ENCODE data around the gene YPEL2. TPM values are rescaled to one million over a fixed set of nuclear protein-coding genes. Genes with fewer than 3 reads are reported as not detected.
"Not testable (repeated sequence)": the region's sequence is repeated elsewhere in the genome, so short reads cannot be mapped to it uniquely, and the experiment has no call there.

The YPEL2 gene
- total RNA-seq, 6 experiments from 2014 or later: 2.9 to 8.8 (median 4.6) TPM

DNA sequence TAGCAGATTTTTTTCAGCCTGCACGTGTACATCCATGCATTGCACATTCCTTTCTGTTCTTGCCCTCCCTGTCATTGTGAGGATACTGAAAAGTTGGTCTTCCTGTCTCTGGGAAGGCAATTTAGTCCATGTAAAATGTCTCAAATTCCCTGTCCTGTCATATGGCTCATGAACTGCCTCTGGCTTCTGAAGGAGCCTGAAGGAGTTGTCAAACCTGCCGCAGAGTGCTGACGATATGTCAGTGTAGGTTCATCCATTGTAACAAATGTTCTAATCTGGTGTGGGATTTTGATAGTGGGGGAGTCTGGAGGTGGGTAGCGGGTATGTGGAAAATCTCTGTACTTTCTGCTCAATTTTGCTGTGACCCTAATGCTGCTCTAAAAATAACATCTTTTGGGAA, 59.6 kb downstream of the YPEL2 start:
- Mint-ChIP-seq H3K36me3 (ENCODE audit: low read depth) (peaks cover 8% of the 10 kb centered on the region; the same call in 1 of the 2 replicates), H3K9me3 (no peaks in the 10 kb centered on the region), H3K27ac (no peak overlapping the region), H3K4me1 (ENCODE audit: low read depth) (peaks cover 5% of the 10 kb centered on the region; the same call in 1 of the 2 replicates), H3K27me3 (ENCODE audit: insufficient read depth) (no peaks in the 10 kb centered on the region; the same call in 1 of the 2 replicates), H3K4me3 (no peak overlapping the region)
- DNase-seq: no peak
- TF ChIP-seq, protein P1, sequence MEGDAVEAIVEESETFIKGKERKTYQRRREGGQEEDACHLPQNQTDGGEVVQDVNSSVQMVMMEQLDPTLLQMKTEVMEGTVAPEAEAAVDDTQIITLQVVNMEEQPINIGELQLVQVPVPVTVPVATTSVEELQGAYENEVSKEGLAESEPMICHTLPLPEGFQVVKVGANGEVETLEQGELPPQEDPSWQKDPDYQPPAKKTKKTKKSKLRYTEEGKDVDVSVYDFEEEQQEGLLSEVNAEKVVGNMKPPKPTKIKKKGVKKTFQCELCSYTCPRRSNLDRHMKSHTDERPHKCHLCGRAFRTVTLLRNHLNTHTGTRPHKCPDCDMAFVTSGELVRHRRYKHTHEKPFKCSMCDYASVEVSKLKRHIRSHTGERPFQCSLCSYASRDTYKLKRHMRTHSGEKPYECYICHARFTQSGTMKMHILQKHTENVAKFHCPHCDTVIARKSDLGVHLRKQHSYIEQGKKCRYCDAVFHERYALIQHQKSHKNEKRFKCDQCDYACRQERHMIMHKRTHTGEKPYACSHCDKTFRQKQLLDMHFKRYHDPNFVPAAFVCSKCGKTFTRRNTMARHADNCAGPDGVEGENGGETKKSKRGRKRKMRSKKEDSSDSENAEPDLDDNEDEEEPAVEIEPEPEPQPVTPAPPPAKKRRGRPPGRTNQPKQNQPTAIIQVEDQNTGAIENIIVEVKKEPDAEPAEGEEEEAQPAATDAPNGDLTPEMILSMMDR (IDR thresholded peaks at IDR 0.05): no peak

DNA sequence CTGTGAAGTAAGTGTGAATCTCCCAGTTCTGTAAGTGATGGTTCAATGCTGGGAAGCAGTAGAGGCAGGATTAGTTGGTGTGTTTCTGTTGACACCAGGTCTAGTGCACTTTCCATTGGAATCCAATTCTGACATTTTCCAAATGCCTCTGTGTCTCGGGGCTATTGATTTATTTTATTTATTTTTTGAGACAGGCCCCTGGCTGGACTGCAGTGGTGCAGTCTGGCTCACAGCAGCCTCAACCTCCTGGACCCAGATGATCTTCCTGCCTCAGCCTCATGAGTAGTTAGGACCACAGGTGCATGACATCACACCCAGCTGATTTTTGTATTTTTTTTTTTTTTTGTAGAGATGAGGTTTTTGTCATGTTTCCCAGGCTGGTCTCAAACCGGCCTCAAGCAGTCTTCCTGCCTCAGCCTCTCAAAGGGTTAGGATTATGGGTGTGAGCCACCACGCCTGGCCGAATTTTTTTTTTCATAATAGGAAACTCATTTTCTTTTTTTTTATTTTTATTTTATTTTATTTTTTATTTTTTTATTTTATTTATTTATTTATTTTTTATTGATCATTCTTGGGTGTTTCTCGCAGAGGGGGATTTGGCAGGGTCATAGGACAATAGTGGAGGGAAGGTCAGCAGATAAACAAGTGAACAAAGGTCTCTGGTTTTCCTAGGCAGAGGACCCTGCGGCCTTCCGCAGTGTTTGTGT, 61.7 kb downstream of the YPEL2 start:
- TF ChIP-seq, protein P1 (IDR thresholded peaks at IDR 0.05): no peak
- H3K27me3 Mint-ChIP-seq (ENCODE audit: insufficient read depth): no peaks in the 10 kb centered on the region
- no peaks in the 10 kb centered on the region for H3K9me3 Mint-ChIP-seq
- H3K36me3 Mint-ChIP-seq (ENCODE audit: low read depth): peaks cover 13% of the 10 kb centered on the region
- no peak for DNase-seq
- no peaks in the 10 kb centered on the region; the same call in 1 of the 2 replicates for H3K4me1 Mint-ChIP-seq (ENCODE audit: low read depth)
- H3K4me3 Mint-ChIP-seq: no peak overlapping the region
- no peak overlapping the region for H3K27ac Mint-ChIP-seq

DNA sequence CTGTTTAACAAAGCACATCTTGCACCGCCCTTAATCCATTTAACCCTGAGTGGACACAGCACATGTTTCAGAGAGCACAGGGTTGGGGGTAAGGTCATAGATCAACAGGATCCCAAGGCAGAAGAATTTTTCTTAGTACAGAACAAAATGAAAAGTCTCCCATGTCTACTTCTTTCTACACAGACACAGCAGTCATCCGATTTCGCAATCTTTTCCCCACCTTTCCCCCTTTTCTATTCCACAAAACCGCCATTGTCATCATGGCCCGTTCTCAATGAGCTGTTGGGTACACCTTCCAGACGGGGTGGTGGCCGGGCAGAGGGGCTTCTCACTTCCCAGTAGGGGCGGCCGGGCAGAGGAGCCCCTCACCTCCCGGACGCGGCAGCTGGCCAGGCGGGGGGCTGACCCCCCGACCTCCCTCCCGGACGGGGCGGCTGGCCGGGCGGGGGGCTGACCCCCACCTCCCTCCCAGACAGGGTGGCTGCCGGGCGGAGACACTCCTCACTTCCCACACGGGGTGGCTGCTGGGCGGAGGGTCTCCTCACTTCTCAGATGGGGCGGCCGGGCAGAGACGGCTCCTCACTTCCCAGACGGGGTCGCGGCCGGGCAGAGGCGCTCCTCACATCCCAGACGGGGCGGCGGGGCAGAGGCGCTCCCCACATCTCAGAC, 62.4 kb downstream of the YPEL2 start:
- not testable (repeated sequence) for H3K4me3 Mint-ChIP-seq; H3K27me3 Mint-ChIP-seq (ENCODE audit: insufficient read depth); H3K27ac Mint-ChIP-seq; H3K4me1 Mint-ChIP-seq (ENCODE audit: low read depth); H3K9me3 Mint-ChIP-seq; DNase-seq
- H3K36me3 Mint-ChIP-seq (ENCODE audit: low read depth): peaks cover 13% of the 10 kb centered on the region

DNA sequence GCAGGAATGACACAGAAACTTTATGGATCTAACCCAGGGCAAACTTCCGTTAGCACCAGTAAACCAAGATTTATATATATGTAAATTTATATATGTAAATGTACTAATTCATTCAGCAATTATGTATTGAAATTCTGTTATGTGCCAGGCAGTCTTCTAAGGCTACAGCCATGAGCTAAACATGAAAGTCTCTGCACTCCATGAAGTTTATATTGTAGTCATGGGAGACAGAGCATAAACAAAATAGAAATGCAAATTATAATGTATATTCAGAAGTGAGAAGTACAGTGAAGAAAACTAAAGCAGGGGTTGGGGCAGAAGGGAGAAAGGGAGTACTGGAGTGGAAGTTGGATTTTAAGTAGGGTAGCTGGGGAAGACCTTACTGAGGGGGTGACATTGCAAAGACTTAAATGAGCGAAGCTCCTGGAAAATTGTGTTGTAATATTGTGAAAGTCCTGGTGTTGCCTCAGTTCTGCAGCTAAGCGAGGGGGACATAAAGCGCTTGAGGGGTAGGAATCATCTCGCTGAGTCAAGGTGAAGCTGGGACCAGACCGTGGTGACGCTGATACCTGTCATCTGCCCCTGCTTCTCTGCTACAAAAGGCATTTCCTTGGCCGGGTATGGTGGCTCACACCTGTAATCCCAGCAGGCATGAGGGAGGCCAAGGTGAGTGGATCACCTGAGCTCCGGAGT, 64.8 kb downstream of the YPEL2 start:
- H3K4me3 Mint-ChIP-seq: no peak overlapping the region
- peaks cover 13% of the 10 kb centered on the region for H3K36me3 Mint-ChIP-seq (ENCODE audit: low read depth)
- H3K27me3 Mint-ChIP-seq (ENCODE audit: insufficient read depth): no peaks in the 10 kb centered on the region; the same call in 1 of the 2 replicates
- TF ChIP-seq, protein P1 (IDR thresholded peaks at IDR 0.05): no peak
- H3K9me3 Mint-ChIP-seq: no peaks in the 10 kb centered on the region
- no peak overlapping the region for H3K27ac Mint-ChIP-seq
- peaks cover 19% of the 10 kb centered on the region for H3K4me1 Mint-ChIP-seq (ENCODE audit: low read depth)
- no peak for DNase-seq

DNA sequence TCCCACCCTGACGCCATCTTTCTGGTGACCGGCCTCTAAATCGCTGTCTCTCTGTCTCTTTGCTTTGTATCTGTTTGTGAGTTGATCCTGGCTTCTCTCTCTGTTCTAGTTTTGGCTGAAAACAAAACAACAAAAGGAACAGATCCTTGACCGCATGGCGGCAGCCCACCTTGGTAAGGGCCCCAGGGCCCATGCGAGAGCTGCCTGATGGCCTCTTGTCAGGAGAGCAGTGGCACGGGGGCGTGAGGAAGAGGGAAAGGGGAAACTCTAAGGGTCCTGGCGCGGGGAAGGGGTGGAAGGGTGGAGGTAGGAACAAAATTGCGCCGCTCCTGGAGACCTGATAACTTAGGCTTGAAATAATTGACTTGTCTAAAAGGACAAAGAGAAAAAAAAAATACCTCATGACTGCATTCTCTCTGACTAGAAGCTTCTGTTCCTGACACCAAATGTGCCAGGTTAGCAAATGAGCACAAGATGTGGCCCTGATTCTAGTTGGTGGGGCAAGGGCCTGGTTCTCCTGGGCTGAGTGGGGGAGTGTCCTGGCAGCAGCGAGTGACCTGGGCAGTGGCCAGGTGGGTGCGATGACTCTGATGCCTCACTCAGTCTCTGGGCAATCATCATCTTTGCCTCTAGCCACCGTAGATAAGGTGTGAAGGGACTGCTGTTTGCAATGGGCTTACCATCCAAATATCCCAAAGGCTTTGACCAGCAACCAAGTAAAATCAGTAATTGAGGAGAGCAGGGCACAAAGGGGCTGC, 66.0 kb downstream of the YPEL2 start:
- Mint-ChIP-seq H3K9me3 (no peaks in the 10 kb centered on the region), H3K4me1 (ENCODE audit: low read depth) (peaks cover 25% of the 10 kb centered on the region), H3K27ac (no peak overlapping the region), H3K27me3 (ENCODE audit: insufficient read depth) (no peaks in the 10 kb centered on the region; the same call in 1 of the 2 replicates), H3K4me3 (no peak overlapping the region), H3K36me3 (ENCODE audit: low read depth) (peaks cover 13% of the 10 kb centered on the region)
- DNase-seq: no peak
- TF ChIP-seq, protein P1 (IDR thresholded peaks at IDR 0.05): no peak

Measured in HFFc6 (cell line).